ENCODE results near the gene CACNA2D1. TPM values are rescaled to one million over a fixed set of nuclear protein-coding genes. Genes with fewer than 3 reads are reported as not detected.

CACNA2D1 gene
- total RNA-seq, 1 experiment from 2014 or later = 36.2 TPM

DNA sequence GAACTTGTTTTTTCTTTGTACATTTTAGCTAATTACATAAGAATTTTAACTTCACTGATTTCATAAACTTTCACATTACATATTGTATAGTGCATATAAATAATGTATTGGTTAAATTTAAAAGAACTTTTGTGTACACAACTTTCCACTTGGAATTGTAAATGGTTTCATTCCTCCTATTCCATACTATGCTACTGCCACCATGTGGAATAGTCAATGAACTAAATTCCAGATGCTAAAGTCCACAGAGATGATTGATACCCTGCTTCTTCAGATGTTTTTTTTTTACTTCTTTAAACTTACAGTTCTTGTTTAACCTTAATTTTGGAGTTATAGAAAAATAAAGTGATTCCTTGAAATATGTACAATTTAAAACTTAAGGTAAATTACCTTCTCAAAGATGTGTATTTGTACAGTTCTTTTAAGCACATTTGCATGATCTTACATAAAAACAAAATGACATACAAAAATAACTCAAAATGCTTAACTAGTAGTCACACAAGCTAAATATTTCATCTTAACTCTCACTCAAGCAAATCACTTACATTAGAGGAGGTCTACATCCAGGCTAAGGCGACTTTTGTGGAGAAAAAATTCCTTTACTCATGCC is 426.1 kb downstream of the CACNA2D1 start:
- Histone ChIP-seq H3K79me2 (ENCODE audit: insufficient read depth, low read length) (no peaks in the 10 kb centered on the region), H2BK120ac (ENCODE audit: low read depth, low read length, poor library complexity, severe bottlenecking) (no peak overlapping the region), H3K23ac (ENCODE audit: insufficient read length, low read depth, low read length) (no peak overlapping the region), H3K9me3 (ENCODE audit: control insufficient read depth, low read depth, low read length) (no peaks in the 10 kb centered on the region), H3K18ac (ENCODE audit: insufficient read length, low read depth, low read length) (no peak overlapping the region), H3K27me3 (ENCODE audit: insufficient read depth, low read length) (no peaks in the 10 kb centered on the region), H3K9ac (ENCODE audit: extremely low read depth, insufficient read length, low read length) (no peak overlapping the region), H2BK15ac (ENCODE audit: low read depth, low read length) (no peak overlapping the region), H3K79me1 (ENCODE audit: insufficient read depth, low read depth, low read length, poor library complexity, severe bottlenecking) (no peaks in the 10 kb centered on the region), H2BK12ac (ENCODE audit: insufficient read length, low read depth, low read length) (no peak overlapping the region), H2BK20ac (ENCODE audit: low read depth, low read length, poor library complexity, severe bottlenecking) (no peak overlapping the region), H2BK5ac (ENCODE audit: insufficient read length, low read length) (no peak overlapping the region), H4K8ac (replicated peaks; ENCODE audit: insufficient read length, low read depth, low read length) (no peak overlapping the region), H4K20me1 (ENCODE audit: control insufficient read depth, insufficient read depth, insufficient read length) (no peaks in the 10 kb centered on the region), H3K27ac (ENCODE audit: insufficient read length, low read depth, low read length) (no peak overlapping the region), H4K5ac (ENCODE audit: insufficient read length, low read depth, low read length) (no peak overlapping the region), H3T11ph (ENCODE audit: low read length) (no peak overlapping the region), H3K4ac (ENCODE audit: low read depth, low read length) (no peak overlapping the region), H2AK5ac (ENCODE audit: insufficient read length, low read length) (no peak overlapping the region), H2AFZ (ENCODE audit: low read length) (no peak overlapping the region), H3K4me1 (ENCODE audit: insufficient read depth, low read length) (no peaks in the 10 kb centered on the region), H3K23me2 (ENCODE audit: insufficient read length, low read depth, low read length, poor library complexity, severe bottlenecking) (no peaks in the 10 kb centered on the region), H3K56ac (ENCODE audit: insufficient read length, low read depth, low read length) (no peak overlapping the region), H3K14ac (ENCODE audit: insufficient read depth, low read length) (no peak overlapping the region), H3K4me2 (ENCODE audit: insufficient read depth, insufficient read length, low read length) (no peak overlapping the region), H4K91ac (ENCODE audit: insufficient read length, low read depth, low read length) (no peak overlapping the region)
- DNase-seq = no peak
- no peaks in the 10 kb centered on the region for H3K27me3 Mint-ChIP-seq (ENCODE audit: low read depth)
- H3K27ac Mint-ChIP-seq = no peak overlapping the region
- TF ChIP-seq, protein P1, sequence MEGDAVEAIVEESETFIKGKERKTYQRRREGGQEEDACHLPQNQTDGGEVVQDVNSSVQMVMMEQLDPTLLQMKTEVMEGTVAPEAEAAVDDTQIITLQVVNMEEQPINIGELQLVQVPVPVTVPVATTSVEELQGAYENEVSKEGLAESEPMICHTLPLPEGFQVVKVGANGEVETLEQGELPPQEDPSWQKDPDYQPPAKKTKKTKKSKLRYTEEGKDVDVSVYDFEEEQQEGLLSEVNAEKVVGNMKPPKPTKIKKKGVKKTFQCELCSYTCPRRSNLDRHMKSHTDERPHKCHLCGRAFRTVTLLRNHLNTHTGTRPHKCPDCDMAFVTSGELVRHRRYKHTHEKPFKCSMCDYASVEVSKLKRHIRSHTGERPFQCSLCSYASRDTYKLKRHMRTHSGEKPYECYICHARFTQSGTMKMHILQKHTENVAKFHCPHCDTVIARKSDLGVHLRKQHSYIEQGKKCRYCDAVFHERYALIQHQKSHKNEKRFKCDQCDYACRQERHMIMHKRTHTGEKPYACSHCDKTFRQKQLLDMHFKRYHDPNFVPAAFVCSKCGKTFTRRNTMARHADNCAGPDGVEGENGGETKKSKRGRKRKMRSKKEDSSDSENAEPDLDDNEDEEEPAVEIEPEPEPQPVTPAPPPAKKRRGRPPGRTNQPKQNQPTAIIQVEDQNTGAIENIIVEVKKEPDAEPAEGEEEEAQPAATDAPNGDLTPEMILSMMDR (conservative IDR thresholded peaks at IDR 0.05) = peak; percentile 66
- no CpG with 5 or more reads among the region's 1 CpG for WGBS (ENCODE audit: extremely low coverage, insufficient read length, low lambda C conversion rate)
- no peak overlapping the region for H3K4me3 Mint-ChIP-seq
- no peaks in the 10 kb centered on the region for H3K36me3 Mint-ChIP-seq (ENCODE audit: insufficient read depth in 1 of 3, low read depth in 3 of 3)
- H3K4me1 Mint-ChIP-seq = peaks cover 0 to 5% of the 10 kb centered on the region in 2 experiments; a peak in 2 of 4 replicates
- no peaks in the 10 kb centered on the region for H3K9me3 Mint-ChIP-seq
